ENCODE results near the gene ROBO3. TPM values are rescaled to one million over a fixed set of nuclear protein-coding genes. Genes with fewer than 3 reads are reported as not detected.

Gene ROBO3
- total and polyA plus RNA-seq, 2 donors (not counting 3 experiments of a cell fraction or from before 2014, with no cell fraction given), result 27.1 to 65.4 TPM

DNA sequence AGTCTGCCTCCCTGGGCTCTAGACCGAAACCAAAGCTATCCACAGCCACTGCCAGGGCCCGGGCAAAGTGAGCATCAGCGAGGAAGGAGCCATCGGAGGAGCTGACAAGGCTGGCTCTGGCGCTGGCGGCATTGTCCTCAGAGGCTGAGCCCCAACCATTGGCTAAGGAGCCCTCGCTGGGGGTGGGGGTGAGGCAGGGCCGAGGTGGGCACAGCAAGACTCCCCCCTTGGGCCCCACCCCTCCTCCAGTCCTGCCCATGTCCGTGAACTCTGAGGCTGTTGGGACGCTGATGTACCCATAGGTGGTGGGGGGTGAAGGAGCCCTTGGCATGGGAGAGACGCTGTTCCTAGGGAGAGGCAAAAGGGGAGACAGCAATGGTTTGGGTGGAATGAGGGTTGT, 21.2 kb downstream of the ROBO3 start:
- no peaks in the 10 kb centered on the region for H3K27me3 ChIP-seq (ENCODE audit: control insufficient read depth in 2 of 2, insufficient read depth in 2 of 2, low read length in 2 of 2)
- H3K4me3 ChIP-seq (replicated peaks in 1 of 3; ENCODE audit: insufficient read depth in 1 of 3, low read depth in 1 of 3, low read length in 3 of 3), result no peak overlapping the region
- H3K9me3 ChIP-seq (replicated peaks; ENCODE audit: control insufficient read depth, insufficient read depth, low read length), result no peaks in the 10 kb centered on the region
- dilution Hi-C loops (cut with MboI; ENCODE audit: extremely low pct_ligation_motif_present, low sequenced_read_pairs), result no loop called here
- no peak overlapping the region for H2AFZ ChIP-seq (ENCODE audit: low read depth, low read length)
- FAIRE-seq (no peak), DNase-seq (ENCODE audit: low read depth, low spot score) (no peak)
- POLR2A ChIA-PET, result interaction anchor here (1.2 to 3.8 kb wide), 3 partner anchors 9 to 67 kb away, joined by 5 to 23 read pairs (median 10); partner anchors contain the start of genes CCDC15 and ROBO4
- BruUV-seq (replicated peaks), result no TSS peak
- H3K4me2 ChIP-seq (ENCODE audit: insufficient read depth, low read length), result no peak overlapping the region
- H3K4me1 ChIP-seq (ENCODE audit: control insufficient read depth, extremely low read depth, insufficient read depth, low read length), result peaks cover 84% of the 10 kb centered on the region
- H3K36me3 ChIP-seq (ENCODE audit: control insufficient read depth in 2 of 2, extremely low read depth in 1 of 2, insufficient read depth in 2 of 2, low read length in 2 of 2), result peaks cover 55 to 56% of the 10 kb centered on the region in 2 experiments
- peaks cover 38% of the 10 kb centered on the region for H3K79me2 ChIP-seq (ENCODE audit: control insufficient read depth, insufficient read depth, low read length)
- H3K9ac ChIP-seq (replicated peaks; ENCODE audit: extremely low read depth, insufficient read depth, low read length), result no peak overlapping the region
- CTCF ChIA-PET, result interaction anchor here (3.4 to 4.8 kb wide), 2 partner anchors 10 to 12 kb away, joined by 16 to 29 read pairs; partner anchors contain the start of gene ROBO4
- no peaks in the 10 kb centered on the region for H4K20me1 ChIP-seq (replicated peaks; ENCODE audit: control insufficient read depth, extremely low read depth, insufficient read depth, low read length)
- intact Hi-C loops (cut with micrococcal nuclease), result no loop called here
- no peak overlapping the region for H3K27ac ChIP-seq (ENCODE audit: insufficient read depth, low read depth, low read length)
- no peaks in the 10 kb centered on the region for H3K9me1 ChIP-seq (replicated peaks; ENCODE audit: control insufficient read depth, extremely low read depth, insufficient read depth, low read length)
- TF ChIP-seq FOS (IDR thresholded peaks at IDR 0.05; ENCODE audit: borderline replicate concordance, insufficient read depth, low read length) (no peak), GATA2 (IDR thresholded peaks at IDR 0.05; ENCODE audit: insufficient read depth, insufficient read length, low read depth, low read length) (no peak), POLR2A (IDR thresholded peaks at IDR 0.05; ENCODE audit: low read depth, low read length) (no peak), EZH2 (IDR thresholded peaks at IDR 0.05; ENCODE audit: borderline replicate concordance, low read depth, low read length, severe bottlenecking) (no peak), JUN (IDR thresholded peaks at IDR 0.05; ENCODE audit: borderline replicate concordance, insufficient read depth, insufficient read length, low read depth) (no peak), MYC (IDR thresholded peaks at IDR 0.05; ENCODE audit: low read depth, low read length) (no peak), POLR2AphosphoS5 (IDR thresholded peaks at IDR 0.05; ENCODE audit: insufficient read depth, low read depth, low read length) (no peak)
- TF ChIP-seq, protein P1, sequence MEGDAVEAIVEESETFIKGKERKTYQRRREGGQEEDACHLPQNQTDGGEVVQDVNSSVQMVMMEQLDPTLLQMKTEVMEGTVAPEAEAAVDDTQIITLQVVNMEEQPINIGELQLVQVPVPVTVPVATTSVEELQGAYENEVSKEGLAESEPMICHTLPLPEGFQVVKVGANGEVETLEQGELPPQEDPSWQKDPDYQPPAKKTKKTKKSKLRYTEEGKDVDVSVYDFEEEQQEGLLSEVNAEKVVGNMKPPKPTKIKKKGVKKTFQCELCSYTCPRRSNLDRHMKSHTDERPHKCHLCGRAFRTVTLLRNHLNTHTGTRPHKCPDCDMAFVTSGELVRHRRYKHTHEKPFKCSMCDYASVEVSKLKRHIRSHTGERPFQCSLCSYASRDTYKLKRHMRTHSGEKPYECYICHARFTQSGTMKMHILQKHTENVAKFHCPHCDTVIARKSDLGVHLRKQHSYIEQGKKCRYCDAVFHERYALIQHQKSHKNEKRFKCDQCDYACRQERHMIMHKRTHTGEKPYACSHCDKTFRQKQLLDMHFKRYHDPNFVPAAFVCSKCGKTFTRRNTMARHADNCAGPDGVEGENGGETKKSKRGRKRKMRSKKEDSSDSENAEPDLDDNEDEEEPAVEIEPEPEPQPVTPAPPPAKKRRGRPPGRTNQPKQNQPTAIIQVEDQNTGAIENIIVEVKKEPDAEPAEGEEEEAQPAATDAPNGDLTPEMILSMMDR (IDR thresholded peaks at IDR 0.05; ENCODE audit: extremely low read depth in 1 of 2, insufficient read depth in 1 of 2, low read depth in 1 of 2, low read length in 2 of 2), result no peak
- TF ChIP-seq, protein P2, sequence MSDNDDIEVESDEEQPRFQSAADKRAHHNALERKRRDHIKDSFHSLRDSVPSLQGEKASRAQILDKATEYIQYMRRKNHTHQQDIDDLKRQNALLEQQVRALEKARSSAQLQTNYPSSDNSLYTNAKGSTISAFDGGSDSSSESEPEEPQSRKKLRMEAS (IDR thresholded peaks at IDR 0.05; ENCODE audit: insufficient read depth, insufficient read length), result no peak
